H1 (cell line): ENCODE data around the gene ZNF213. TPM values are rescaled to one million over a fixed set of nuclear protein-coding genes. Genes with fewer than 3 reads are reported as not detected.

Experiments used
- CTCF ChIA-PET: fragments of 300-600 bp; sonication (Branson Sonifier 250); formaldehyde crosslinking; loops from one replicate; lab custom pipeline; 2021; ENCODE audit not compliant: partially characterized antibody; lab: Charles Lee
- POLR2A ChIA-PET: fragments of 300-600 bp; sonication (Branson Sonifier 250); formaldehyde crosslinking; loops from one replicate; lab custom pipeline; 2021; ENCODE audit warnings: inconsistent platforms; ENCODE audit not compliant: partially characterized antibody; lab: Charles Lee
- DNase-seq, 2 experiments: peaks; one replicate each; pipeline versions ENCODE4 v3.0.0 to v3.0.0-alpha.2; 2010 to 2022; ENCODE audit warnings: low spot score in 2 of 2, low read depth in 1 of 2, mixed read lengths in 1 of 2
- FAIRE-seq: peaks from 2 replicates; lab custom pipeline; 2011; peaks lifted over from hg19 to GRCh38; lab: Jason Lieb, UNC
- H2AFZ ChIP-seq: 2 replicates; pipeline ENCODE4 v1.8.1; 2012; ENCODE audit warnings: low read length, inconsistent platforms
- H2AK5ac ChIP-seq: 2 replicates; pipeline ENCODE4 v1.6.1; 2013; ENCODE audit warnings: low read depth, low read length
- H2BK120ac ChIP-seq: replicated peaks from 2 replicates; pipeline ENCODE3; 2013; ENCODE audit warnings: low read depth, low read length, inconsistent platforms
- H2BK12ac ChIP-seq: 2 replicates; pipeline ENCODE4 v1.6.1; 2013; ENCODE audit warnings: low read depth, low read length
- H2BK15ac ChIP-seq: 2 replicates; pipeline ENCODE4 v1.6.1; 2013; ENCODE audit warnings: low read length
- H2BK20ac ChIP-seq: 2 replicates; pipeline ENCODE4 v1.6.1; 2013; ENCODE audit warnings: low read length
- H2BK5ac ChIP-seq: 2 replicates; pipeline ENCODE4 v1.6.1; 2013; ENCODE audit warnings: low read depth, low read length
- H3K14ac ChIP-seq: 2 replicates; pipeline ENCODE4 v1.6.1; 2013; ENCODE audit warnings: inconsistent platforms; ENCODE audit not compliant: insufficient read length
- H3K18ac ChIP-seq: 2 replicates; pipeline ENCODE4 v1.6.1; 2013; ENCODE audit warnings: low read length; ENCODE audit errors: extremely low read depth
- H3K23ac ChIP-seq: 2 replicates; pipeline ENCODE4 v1.6.1; 2013; ENCODE audit warnings: inconsistent platforms; ENCODE audit not compliant: insufficient read length
- H3K23me2 ChIP-seq: 2 replicates; pipeline ENCODE4 v1.6.1; 2013; ENCODE audit warnings: low read depth, low read length
- H3K27ac ChIP-seq: 2 replicates; pipeline ENCODE4 v1.6.1; 2011; ENCODE audit warnings: low read depth, low read length, inconsistent platforms
- H3K27me3 ChIP-seq, 4 experiments: replicated peaks in 1 of 4; 1 replicate in 1 of 4; 2 replicates in 3 of 4; pipeline versions ENCODE4 v1.6.1 to v1.8.1; 2011 to 2013; ENCODE audit warnings: low read length in 3 of 4, mild to moderate bottlenecking in 3 of 4, inconsistent platforms in 2 of 4, mixed read lengths in 2 of 4, moderate library complexity in 1 of 4; ENCODE audit not compliant: control insufficient read depth in 3 of 4, insufficient read depth in 3 of 4; ENCODE audit errors: extremely low read depth in 1 of 4
- H3K36me3 ChIP-seq, 4 experiments: 2 replicates each; pipeline versions ENCODE4 v1.6.1 to v1.8.1; 2011 to 2013; ENCODE audit warnings: mild to moderate bottlenecking in 4 of 4, low read length in 3 of 4, moderate library complexity in 2 of 4, control low read depth in 1 of 4, inconsistent platforms in 1 of 4; ENCODE audit not compliant: insufficient read depth in 4 of 4, control insufficient read depth in 2 of 4
- H3K4ac ChIP-seq: replicated peaks from 2 replicates; pipeline ENCODE3; 2013; ENCODE audit warnings: low read length, low read depth, mixed read lengths, inconsistent platforms; ENCODE audit not compliant: insufficient read length
- H3K4me1 ChIP-seq, 4 experiments: replicated peaks in 1 of 4; 1 replicate in 1 of 4; 2 replicates in 3 of 4; pipeline versions ENCODE4 v1.6.1 to v1.8.1; 2011 to 2013; ENCODE audit warnings: low read length in 3 of 4, inconsistent platforms in 2 of 4, mixed read lengths in 1 of 4; ENCODE audit not compliant: insufficient read depth in 4 of 4, control insufficient read depth in 3 of 4
- H3K4me2 ChIP-seq, 2 experiments: 2 replicates each; pipeline versions ENCODE4 v1.6.1 to v1.8.1; 2011 to 2013; ENCODE audit warnings: low read depth in 2 of 2, low read length in 2 of 2, control low read depth in 1 of 2, inconsistent platforms in 1 of 2, mild to moderate bottlenecking in 1 of 2; ENCODE audit not compliant: insufficient read depth in 1 of 2
- H3K4me3 ChIP-seq, 4 experiments: fragments of 200-600, 300-600 bp in 1 of 4; sonication (generic), shearing (Covaris generic), sonication (Bioruptor Twin) in 1 of 4; 2 replicates each; pipeline versions ENCODE4 v1.5.1 to v1.8.1; 2011 to 2016; ENCODE audit warnings: low read length in 4 of 4, low read depth in 3 of 4, control low read depth in 2 of 4, inconsistent platforms in 2 of 4, mild to moderate bottlenecking in 2 of 4, mixed read lengths in 1 of 4, moderate library complexity in 1 of 4; ENCODE audit not compliant: insufficient read depth in 2 of 4; ENCODE audit errors: extremely low read depth in 1 of 4
- H3K56ac ChIP-seq: replicated peaks from 2 replicates; pipeline ENCODE3; 2013; ENCODE audit warnings: low read depth, mild to moderate bottlenecking, mixed read lengths, low read length, inconsistent platforms; ENCODE audit not compliant: insufficient read length
- H3K79me1 ChIP-seq: 2 replicates; pipeline ENCODE4 v1.6.1; 2013; ENCODE audit warnings: low read depth, low read length, control low read depth
- H3K79me2 ChIP-seq, 2 experiments: 2 replicates each; pipeline versions ENCODE4 v1.6.1 to v1.8.1; 2012 to 2013; ENCODE audit warnings: low read length in 2 of 2, mild to moderate bottlenecking in 2 of 2, inconsistent platforms in 1 of 2; ENCODE audit not compliant: insufficient read depth in 2 of 2, control insufficient read depth in 1 of 2
- H3K9ac ChIP-seq, 4 experiments: replicated peaks in 1 of 4; 1 replicate in 1 of 4; 2 replicates in 3 of 4; pipeline versions ENCODE4 v1.6.1 to v1.8.1; 2011 to 2013; ENCODE audit warnings: low read depth in 3 of 4, low read length in 3 of 4, control low read depth in 2 of 4, mild to moderate bottlenecking in 2 of 4, moderate library complexity in 2 of 4, inconsistent platforms in 1 of 4; ENCODE audit errors: extremely low read depth in 1 of 4
- H3K9me3 ChIP-seq, 2 experiments: 2 replicates each; pipeline versions ENCODE4 v1.6.1 to v1.8.1; 2012 to 2013; ENCODE audit warnings: mild to moderate bottlenecking in 2 of 2, moderate library complexity in 2 of 2, control low read depth in 1 of 2, inconsistent platforms in 1 of 2, low read depth in 1 of 2, low read length in 1 of 2, mixed read lengths in 1 of 2; ENCODE audit not compliant: insufficient read depth in 2 of 2
- H4K20me1 ChIP-seq, 2 experiments: replicated peaks in 1 of 2; 2 replicates each; pipeline versions ENCODE3 to v1.8.1; 2011 to 2013; ENCODE audit warnings: inconsistent platforms in 2 of 2, low read length in 2 of 2, mild to moderate bottlenecking in 1 of 2; ENCODE audit not compliant: insufficient read depth in 2 of 2, control insufficient read depth in 1 of 2
- H4K5ac ChIP-seq: 2 replicates; pipeline ENCODE4 v1.6.1; 2013; ENCODE audit warnings: low read length, low read depth, mixed read lengths, inconsistent platforms; ENCODE audit not compliant: insufficient read length
- H4K8ac ChIP-seq: 2 replicates; pipeline ENCODE4 v1.8.0; 2013; ENCODE audit warnings: mild to moderate bottlenecking, moderate library complexity, low read length, inconsistent platforms; ENCODE audit not compliant: insufficient read depth; ENCODE audit errors: extremely low read depth
- H4K91ac ChIP-seq: replicated peaks from 2 replicates; pipeline ENCODE3; 2013; ENCODE audit warnings: low read length, mixed read lengths, inconsistent platforms; ENCODE audit not compliant: insufficient read length
- CEBPB ChIP-seq: IDR thresholded peaks from 2 replicates; pipeline ENCODE4 v1.6.1; 2012; ENCODE audit warnings: low read depth, low read length
- EZH2 ChIP-seq: fragments of 200-600 bp; sonication (generic); IDR thresholded peaks from 2 replicates; pipeline ENCODE4 v1.7.1; 2012; ENCODE audit warnings: low read depth, mild to moderate bottlenecking, moderate library complexity, low read length, inconsistent platforms; ENCODE audit not compliant: severe bottlenecking
- KDM5A ChIP-seq: fragments of 200-600 bp; IDR thresholded peaks from 2 replicates; pipeline ENCODE4 v1.7.1; 2012; ENCODE audit warnings: mild to moderate bottlenecking, low read length, inconsistent platforms, mixed read lengths
- PHF8 ChIP-seq: fragments of 200-600 bp; sonication (generic); conservative IDR thresholded peaks from 2 replicates; pipeline ENCODE4 v1.7.1; 2012; ENCODE audit warnings: low read depth, mild to moderate bottlenecking, inconsistent platforms, low read length, moderate library complexity
- RAD21 ChIP-seq, 2 experiments: IDR thresholded peaks in 1 of 2; conservative IDR thresholded peaks in 1 of 2; 2 replicates each; pipeline ENCODE4 v1.6.1; 2011; ENCODE audit warnings: low read depth in 2 of 2, low read length in 2 of 2, improper control_type of control experiment in 1 of 2, inconsistent platforms in 1 of 2, mild to moderate bottlenecking in 1 of 2, moderate library complexity in 1 of 2
- RBBP5 ChIP-seq: IDR thresholded peaks from 2 replicates; pipeline ENCODE4 v1.7.1; 2012; ENCODE audit warnings: low read depth, mild to moderate bottlenecking, inconsistent platforms, low read length, moderate library complexity, borderline replicate concordance
- SP4 ChIP-seq: IDR thresholded peaks from 2 replicates; pipeline ENCODE4 v1.6.1; 2012; ENCODE audit warnings: low read length, inconsistent platforms
- SRF ChIP-seq: IDR thresholded peaks from 2 replicates; pipeline ENCODE4 v1.6.1; 2011; ENCODE audit warnings: mild to moderate bottlenecking, low read depth, low read length, moderate library complexity
- TAF7 ChIP-seq: optimal IDR thresholded peaks from 2 replicates; pipeline ENCODE3; 2011; ENCODE audit warnings: low read depth, mild to moderate bottlenecking, inconsistent platforms, low read length, moderate library complexity, borderline replicate concordance
- TEAD4 ChIP-seq: IDR thresholded peaks from 2 replicates; pipeline ENCODE4 v1.6.1; 2012; ENCODE audit warnings: low read depth, low read length, inconsistent platforms, mixed read lengths
- ZNF274 ChIP-seq: IDR thresholded peaks from 2 replicates; pipeline ENCODE4 v1.7.0; 2012; ENCODE audit warnings: low read length, borderline replicate concordance; ENCODE audit errors: extremely low read depth
- WGBS, 2 experiments: shearing (Covaris generic) in 1 of 2; methylation state at CpG; one replicate each; pipeline versions ENCODE4 v1.1.6 to v1.1.7; 2013 to 2015; ENCODE audit warnings: low lambda C conversion rate in 2 of 2, mixed read lengths in 2 of 2, inconsistent platforms in 1 of 2, low coverage in 1 of 2, missing lambda C conversion rate in 1 of 2; ENCODE audit not compliant: insufficient replicate concordance in 2 of 2, insufficient coverage in 1 of 2, insufficient read length in 1 of 2; ENCODE audit errors: extremely low coverage in 1 of 2, missing lambda C conversion rate in 1 of 2; 5-methylcytosine and 5-hydroxymethylcytosine counted together
- polyA plus RNA-seq, 7 experiments: library from polyadenylated mRNA; depleted of rRNA in 3 of 7; stranded (reverse) in 5 of 7; unstranded in 2 of 7; fragments of >200 nt in 5 of 7; fragments of 200-250 nt in 2 of 7; gene quantifications; 1 replicate in 5 of 7; 2 replicates in 1 of 7; 4 replicates in 1 of 7; pipeline versions ENCODE4 v1.2.1 to v1.2.3, GENCODE V29; 2011 to 2013; ENCODE audit warnings: missing spikeins in 2 of 7, mixed read lengths in 2 of 7
- total RNA-seq: library from RNA; stranded (reverse); fragmentation: NEBNext Ultra II Directional; extraction: Animal tissue kit (Norgen Biotek cat#: 25700); gene quantifications from 2 replicates; pipeline ENCODE4 v1.2.1, GENCODE V29; 2021

The ZNF213 gene
- total and polyA plus RNA-seq, 2 of the 8 experiments (the other 6 are each of a cell fraction or from before 2014, with no cell fraction given) = 1.6 to 6.9 TPM

DNA sequence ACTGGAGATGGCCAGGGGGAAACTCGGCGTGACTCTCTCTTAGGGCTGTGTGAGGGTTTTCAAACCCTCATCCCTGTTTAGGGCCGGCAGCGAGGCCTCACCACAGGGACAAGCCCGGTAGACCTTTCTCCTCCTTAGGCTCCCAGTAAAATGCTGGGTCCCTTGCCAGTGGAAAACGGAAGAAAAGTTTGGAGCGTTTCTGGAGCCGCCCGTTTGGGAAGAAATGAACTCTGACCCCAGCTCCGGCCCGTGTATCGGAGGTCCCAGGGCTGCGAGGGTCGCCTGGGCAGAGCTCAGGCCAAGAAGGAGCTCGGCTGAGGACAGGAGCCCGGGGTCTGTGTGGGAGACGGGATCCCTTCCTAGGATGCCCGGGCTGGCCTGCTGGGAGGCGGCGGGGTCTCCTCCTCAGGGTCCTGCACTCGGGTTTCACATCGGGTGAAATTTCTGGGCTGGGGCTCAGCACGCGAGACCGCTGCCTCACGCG is 23.2 kb downstream of the ZNF213 start:
- Histone ChIP-seq H3K4me1 (peaks cover 0 to 7% (median 4%) of the 10 kb centered on the region in 4 experiments; a peak in 3 of 7 replicates), H2BK20ac (no peak overlapping the region), H2BK15ac (no peak overlapping the region), H3K79me2 (no peaks in the 10 kb centered on the region), H3K14ac (no peak overlapping the region), H4K91ac (no peak overlapping the region), H3K9me3 (no peaks in the 10 kb centered on the region; a peak in 1 of 4 replicates), H3K23ac (no peak overlapping the region), H4K8ac (peak overlapping the region; percentile 77), H2BK5ac (no peak overlapping the region), H3K4ac (no peak overlapping the region), H2BK120ac (no peak overlapping the region), H2BK12ac (no peak overlapping the region), H3K9ac (peak overlapping the region in 2 of 4 experiments; percentile 8 to 10; a peak in 3 of 7 replicates), H3K27me3 (peaks cover 0 to 10% (median 7%) of the 10 kb centered on the region in 4 experiments; a peak in 5 of 7 replicates), H3K27ac (no peak overlapping the region), H3K23me2 (peaks cover 13% of the 10 kb centered on the region), H2AK5ac (no peak overlapping the region), H3K4me3 (peak overlapping the region; percentile 65 to 92 (median 76)), H4K20me1 (peaks cover 0 to 2% of the 10 kb centered on the region in 2 experiments), H3K18ac (no peak overlapping the region), H3K56ac (peak overlapping the region; percentile 16), H3K36me3 (no peaks in the 10 kb centered on the region), H2AFZ (peak overlapping the region; percentile 59; the same call in 1 of the 2 replicates), H3K79me1 (no peaks in the 10 kb centered on the region), H4K5ac (no peak overlapping the region), H3K4me2 (peak overlapping the region; percentile 89 to 99)
- CTCF ChIA-PET = interaction anchor here (0.9 to 3.7 kb wide), 13 partner anchors 8 to 304 kb away, joined by 3 to 14 read pairs (median 4); partner anchors contain the start of gene OR1F1
- DNase-seq = no peak
- no peak for FAIRE-seq
- TF ChIP-seq RAD21 (IDR thresholded peaks at IDR 0.05 in 1 of 2, conservative IDR thresholded peaks at IDR 0.05 in 1 of 2; ENCODE audit: low read depth in 2 of 2, low read length in 2 of 2) = no peak
- no peak for TF ChIP-seq ZNF274
- no peak for TF ChIP-seq SRF
- no peak for TF ChIP-seq KDM5A
- TF ChIP-seq RBBP5 = peak; percentile 71; the same call in 1 of the 2 replicates
- TF ChIP-seq PHF8 = no peak; the same call in 1 of the 2 replicates
- peak; percentile 18 for TF ChIP-seq EZH2
- no peak for TF ChIP-seq CEBPB
- no peak for TF ChIP-seq TEAD4
- TF ChIP-seq TAF7 = no peak
- TF ChIP-seq SP4 = no peak
- 5% methylated on average over 26 of the region's 27 CpGs; no CpG with 5 or more reads in 1 of the 2 experiments for WGBS, 2 experiments
- POLR2A ChIA-PET = interaction anchor here (0.6 to 2.9 kb wide), 9 partner anchors 9 to 31 kb away, joined by 3 to 20 read pairs (median 3); partner anchors contain the start of gene ZNF213
